ENCODE results near the gene MRPL43. TPM values are rescaled to one million over a fixed set of nuclear protein-coding genes. Genes with fewer than 3 reads are reported as not detected.
A peak's percentile ranks its signal among the peaks of the same experiment; 100 is the strongest.

Gene MRPL43
- total RNA-seq, 6 experiments from 2014 or later = 37.0 to 73.5 (median 45.0) TPM

DNA sequence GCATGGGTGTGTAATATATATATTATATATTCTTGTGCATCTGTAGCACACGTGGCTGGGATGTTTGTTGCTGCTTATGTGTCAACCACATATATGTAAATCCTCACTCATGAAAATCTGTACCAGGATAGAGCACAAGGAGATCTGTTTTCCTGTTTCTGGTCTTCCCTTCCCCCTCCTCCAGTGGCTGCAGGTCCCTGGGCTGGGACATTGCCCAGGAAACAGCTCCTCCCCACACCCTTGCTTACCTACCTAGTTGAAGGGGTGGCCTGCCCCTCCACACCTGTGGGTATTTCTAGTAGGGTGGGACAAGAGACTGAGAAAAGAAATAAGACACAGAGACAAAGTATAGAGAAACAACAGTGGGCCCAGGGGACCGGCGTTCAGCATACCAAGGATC is 46.0 kb upstream of the MRPL43 start:
- WGBS (ENCODE audit: insufficient coverage, low coverage, low lambda C conversion rate, missing lambda C conversion rate) = 92% methylated on average over 2 of the region's 3 CpGs
- no peaks in the 10 kb centered on the region for H3K9me3 ChIP-seq
- H3K4me3 ChIP-seq = no peak overlapping the region
- H3K27ac ChIP-seq = peak overlapping the region in 2 of 3 donors; percentile 81 to 90
- DNase-seq (no peak), ATAC-seq (no peak)
- intact Hi-C loops (cut with DNase I) = no loop called here
- H3K4me1 ChIP-seq = peaks cover 0 to 12% (median 0%) of the 10 kb centered on the region in 4 donors
- H3K27me3 ChIP-seq = no peaks in the 10 kb centered on the region
- TF ChIP-seq POLR2A (IDR thresholded peaks at IDR 0.05) = no peak
- TF ChIP-seq, protein P1, sequence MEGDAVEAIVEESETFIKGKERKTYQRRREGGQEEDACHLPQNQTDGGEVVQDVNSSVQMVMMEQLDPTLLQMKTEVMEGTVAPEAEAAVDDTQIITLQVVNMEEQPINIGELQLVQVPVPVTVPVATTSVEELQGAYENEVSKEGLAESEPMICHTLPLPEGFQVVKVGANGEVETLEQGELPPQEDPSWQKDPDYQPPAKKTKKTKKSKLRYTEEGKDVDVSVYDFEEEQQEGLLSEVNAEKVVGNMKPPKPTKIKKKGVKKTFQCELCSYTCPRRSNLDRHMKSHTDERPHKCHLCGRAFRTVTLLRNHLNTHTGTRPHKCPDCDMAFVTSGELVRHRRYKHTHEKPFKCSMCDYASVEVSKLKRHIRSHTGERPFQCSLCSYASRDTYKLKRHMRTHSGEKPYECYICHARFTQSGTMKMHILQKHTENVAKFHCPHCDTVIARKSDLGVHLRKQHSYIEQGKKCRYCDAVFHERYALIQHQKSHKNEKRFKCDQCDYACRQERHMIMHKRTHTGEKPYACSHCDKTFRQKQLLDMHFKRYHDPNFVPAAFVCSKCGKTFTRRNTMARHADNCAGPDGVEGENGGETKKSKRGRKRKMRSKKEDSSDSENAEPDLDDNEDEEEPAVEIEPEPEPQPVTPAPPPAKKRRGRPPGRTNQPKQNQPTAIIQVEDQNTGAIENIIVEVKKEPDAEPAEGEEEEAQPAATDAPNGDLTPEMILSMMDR (IDR thresholded peaks at IDR 0.05) = no peak
- peaks cover 0 to 5% (median 1%) of the 10 kb centered on the region in 4 donors for H3K36me3 ChIP-seq

DNA sequence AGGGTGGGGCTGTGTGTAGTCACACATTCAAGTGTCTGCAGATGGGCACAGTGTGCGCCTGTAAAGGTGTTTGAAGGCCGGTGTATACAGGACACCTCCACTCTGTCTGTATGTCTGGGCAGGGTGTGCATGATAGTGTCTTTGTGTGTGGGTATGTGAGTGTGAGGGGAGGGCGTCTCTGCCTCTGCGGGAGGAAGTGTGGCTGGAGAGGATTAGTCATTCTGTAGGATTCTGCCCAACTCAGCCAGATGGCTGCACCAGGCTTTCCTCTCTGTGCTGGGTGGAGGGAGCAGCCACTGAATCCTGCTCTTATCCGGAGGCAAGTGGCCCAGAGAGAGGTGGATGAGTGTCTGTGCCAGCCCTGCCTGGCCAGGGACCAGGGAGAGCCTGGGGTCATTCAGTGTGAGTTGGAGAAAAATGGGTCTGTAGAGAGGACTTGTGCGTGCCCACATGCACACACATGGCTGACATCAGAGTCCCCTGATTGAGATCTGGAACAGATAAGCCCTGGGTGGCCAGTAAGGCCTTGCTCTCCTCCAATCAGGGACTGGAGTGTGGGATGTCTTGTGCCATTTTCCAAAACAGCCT is 45.4 kb upstream of the MRPL43 start:
- TF ChIP-seq, protein P1 (IDR thresholded peaks at IDR 0.05) = no peak
- TF ChIP-seq POLR2A (IDR thresholded peaks at IDR 0.05) = no peak
- Histone ChIP-seq H3K9me3 (no peaks in the 10 kb centered on the region), H3K27ac (peak overlapping the region; percentile 81 to 90 (median 90)), H3K4me1 (peaks cover 0 to 12% (median 0%) of the 10 kb centered on the region in 4 donors), H3K36me3 (peaks cover 0 to 5% (median 1%) of the 10 kb centered on the region in 4 donors), H3K4me3 (peak overlapping the region; percentile 58 to 78 (median 66)), H3K27me3 (no peaks in the 10 kb centered on the region)
- WGBS (ENCODE audit: insufficient coverage, low coverage, low lambda C conversion rate, missing lambda C conversion rate) = no CpG with 5 or more reads among the region's 6 CpGs
- DNase-seq (peak in 1 of 3 donors; percentile 42), ATAC-seq (peak; percentile 8 to 58 (median 33))
- intact Hi-C loops (cut with DNase I) = no loop called here

DNA sequence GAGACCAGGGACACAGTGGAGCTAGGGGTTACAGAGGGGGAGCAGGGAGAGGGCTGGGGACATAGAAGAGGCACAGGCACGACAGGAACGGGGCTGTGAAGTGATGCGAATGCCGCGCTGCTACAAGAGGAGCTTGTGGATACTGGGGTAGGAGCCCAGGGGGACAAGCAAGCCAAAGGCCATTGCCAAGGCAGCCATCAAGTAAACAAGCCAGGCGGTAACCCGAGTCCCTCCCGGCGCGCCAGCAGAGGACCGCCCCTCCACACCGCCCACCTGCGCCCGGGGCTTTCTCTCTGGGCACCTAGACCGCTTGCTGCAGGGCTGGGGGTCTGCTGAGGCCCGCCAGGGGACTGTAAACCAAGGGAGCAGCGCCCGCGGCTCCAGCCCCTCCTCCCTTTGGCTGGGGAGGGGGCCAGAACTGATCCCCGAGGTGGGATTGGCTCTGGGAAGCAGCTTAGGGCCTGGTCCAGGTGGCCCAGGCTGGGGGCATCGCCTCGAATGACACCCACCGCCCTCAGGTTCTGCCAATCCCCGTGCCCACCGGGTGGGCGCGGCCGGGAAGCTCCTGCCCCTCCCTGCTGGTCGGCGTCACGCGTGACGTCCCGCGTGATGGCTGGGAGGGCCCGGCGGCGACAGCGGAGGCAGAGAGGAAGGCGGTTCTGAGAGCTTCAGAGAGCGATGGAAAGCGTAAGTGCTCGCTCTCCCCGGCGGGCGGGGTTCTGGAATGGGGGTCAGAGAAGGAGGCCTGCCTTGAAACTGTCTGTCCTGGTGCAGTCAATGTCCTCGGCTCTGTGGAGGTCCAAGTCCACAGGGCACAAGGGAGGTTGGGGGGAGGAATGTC is 44.7 kb upstream of the MRPL43 start:
- intact Hi-C loops (cut with DNase I) = no loop called here
- H3K4me3 ChIP-seq = peak overlapping the region; percentile 58 to 78 (median 66)
- H3K36me3 ChIP-seq = peaks cover 0 to under 1% (median 0%) of the 10 kb centered on the region in 4 donors
- peaks cover 0 to 12% (median 0%) of the 10 kb centered on the region in 4 donors for H3K4me1 ChIP-seq
- WGBS (ENCODE audit: insufficient coverage, low coverage, low lambda C conversion rate, missing lambda C conversion rate) = under 1% methylated on average over 22 of the region's 47 CpGs
- ATAC-seq (peak; percentile 46 to 64 (median 52)), DNase-seq (peak; percentile 71 to 84 (median 82))
- H3K27me3 ChIP-seq = no peaks in the 10 kb centered on the region
- no peaks in the 10 kb centered on the region for H3K9me3 ChIP-seq
- peak overlapping the region; percentile 81 to 90 (median 90) for H3K27ac ChIP-seq
- TF ChIP-seq, protein P1 (IDR thresholded peaks at IDR 0.05) = no peak
- TF ChIP-seq POLR2A (IDR thresholded peaks at IDR 0.05) = peak; percentile 45

- H3K27me3 ChIP-seq = no peaks in the 10 kb centered on the region
- H3K4me3 ChIP-seq = peak within 1 kb of the TSS; percentile 58 to 78 (median 66)
- H3K9me3 ChIP-seq = no peaks in the 10 kb centered on the region
- peak within 1 kb of the TSS; percentile 81 to 90 (median 90) for H3K27ac ChIP-seq
- peak; percentile 25 for TF ChIP-seq POLR2A (IDR thresholded peaks at IDR 0.05)
- TF ChIP-seq, protein P1 (IDR thresholded peaks at IDR 0.05) = no peak
- intact Hi-C loops (cut with DNase I) = no loop called here
- DNase-seq (peak; percentile 98 to 99 (median 99)), ATAC-seq (peak; percentile 89 to 96 (median 95))
- H3K36me3 ChIP-seq = no peaks in the 10 kb centered on the region
- WGBS (ENCODE audit: insufficient coverage, low coverage, low lambda C conversion rate, missing lambda C conversion rate) = 0% methylated on average over 12 of the region's 38 CpGs
- H3K4me1 ChIP-seq = peaks cover 0 to 12% (median 0%) of the 10 kb centered on the region in 4 donors
These were observed 44.0 kb upstream of the MRPL43 start, which contains the start of the genes PDZD7 and SFXN3 for GRCh38 chr10:101031128-101031795. PDZD7 (minus strand) TSS chr10:101031129; CDS start chr10:101030219, 910 bp downstream. SFXN3 (plus strand) TSS chr10:101031234; CDS start chr10:101034695, 3,461 bp downstream.

Measured in right lobe of liver (tissue), 6 donors.